ENCODE results near the gene GIPC1.
A peak's percentile ranks its signal among the peaks of the same experiment; 100 is the strongest.

Gene GIPC1

DNA sequence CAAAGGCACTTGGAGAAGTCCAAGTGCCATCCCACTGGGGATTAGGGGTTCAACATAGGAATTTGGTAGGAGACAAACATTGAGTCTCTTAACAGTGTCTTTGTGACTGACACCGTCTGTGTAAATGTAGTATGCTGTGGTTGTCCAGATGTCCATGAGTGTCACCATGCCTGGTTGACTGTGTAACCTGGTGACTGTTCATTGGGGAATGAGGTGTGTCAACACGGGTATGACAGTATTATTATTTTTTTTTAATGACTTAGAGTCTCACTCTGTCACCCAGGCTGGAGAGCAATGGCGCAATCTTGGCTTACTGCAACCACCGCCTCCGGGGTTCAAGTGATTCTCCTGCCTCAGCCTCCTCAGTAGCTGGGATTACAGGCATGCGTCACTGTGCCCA lies 46.6 kb downstream of the GIPC1 start:
- no peak overlapping the region for H3K4me3 ChIP-seq (ENCODE audit: low read length in 2 of 2)
- H3K9ac ChIP-seq (ENCODE audit: low read depth in 1 of 2, low read length in 2 of 2) = no peak overlapping the region
- H3K9me3 ChIP-seq (ENCODE audit: control insufficient read depth in 2 of 2, low read length in 2 of 2) = no peaks in the 10 kb centered on the region
- no peaks in the 10 kb centered on the region for H3K27me3 ChIP-seq (ENCODE audit: control insufficient read depth in 2 of 2, insufficient read depth in 2 of 2, low read length in 2 of 2)
- peaks cover 23 to 37% of the 10 kb centered on the region in 2 donors for H3K36me3 ChIP-seq (ENCODE audit: control insufficient read depth in 2 of 2, insufficient read depth in 2 of 2, low read length in 2 of 2)
- H3K27ac ChIP-seq (ENCODE audit: low read depth in 2 of 2, low read length in 2 of 2) = no peak overlapping the region
- H3K4me1 ChIP-seq (ENCODE audit: control insufficient read depth in 2 of 2, insufficient read depth in 2 of 2, low read length in 2 of 2) = no peaks in the 10 kb centered on the region

GRCh38 chr19:14446336-14447036 lies 49.4 kb downstream of the GIPC1 start:
- Histone ChIP-seq H3K9me3 (ENCODE audit: control insufficient read depth in 2 of 2, low read length in 2 of 2) (no peaks in the 10 kb centered on the region), H3K4me1 (ENCODE audit: control insufficient read depth in 2 of 2, insufficient read depth in 2 of 2, low read length in 2 of 2) (no peaks in the 10 kb centered on the region), H3K9ac (ENCODE audit: low read depth in 1 of 2, low read length in 2 of 2) (no peak overlapping the region), H3K36me3 (ENCODE audit: control insufficient read depth in 2 of 2, insufficient read depth in 2 of 2, low read length in 2 of 2) (peaks cover 34 to 53% of the 10 kb centered on the region in 2 donors), H3K27ac (ENCODE audit: low read depth in 2 of 2, low read length in 2 of 2) (no peak overlapping the region), H3K27me3 (ENCODE audit: control insufficient read depth in 2 of 2, insufficient read depth in 2 of 2, low read length in 2 of 2) (no peaks in the 10 kb centered on the region), H3K4me3 (ENCODE audit: low read length in 2 of 2) (no peak overlapping the region)

GRCh38 chr19:14443632-14444216 lies 52.2 kb downstream of the GIPC1 start:
- Histone ChIP-seq H3K9ac (ENCODE audit: low read depth in 1 of 2, low read length in 2 of 2) (no peak overlapping the region), H3K27ac (ENCODE audit: low read depth in 2 of 2, low read length in 2 of 2) (no peak overlapping the region), H3K36me3 (ENCODE audit: control insufficient read depth in 2 of 2, insufficient read depth in 2 of 2, low read length in 2 of 2) (peaks cover 26 to 42% of the 10 kb centered on the region in 2 donors), H3K9me3 (ENCODE audit: control insufficient read depth in 2 of 2, low read length in 2 of 2) (no peaks in the 10 kb centered on the region), H3K27me3 (ENCODE audit: control insufficient read depth in 2 of 2, insufficient read depth in 2 of 2, low read length in 2 of 2) (no peaks in the 10 kb centered on the region), H3K4me3 (ENCODE audit: low read length in 2 of 2) (no peak overlapping the region), H3K4me1 (ENCODE audit: control insufficient read depth in 2 of 2, insufficient read depth in 2 of 2, low read length in 2 of 2) (peaks cover 8 to 10% of the 10 kb centered on the region in 2 donors)

- H3K27ac ChIP-seq (ENCODE audit: low read depth in 2 of 2, low read length in 2 of 2) = no peak overlapping the region
- H3K4me3 ChIP-seq (ENCODE audit: low read length in 2 of 2) = no peak overlapping the region
- peaks cover 21 to 38% of the 10 kb centered on the region in 2 donors for H3K36me3 ChIP-seq (ENCODE audit: control insufficient read depth in 2 of 2, insufficient read depth in 2 of 2, low read length in 2 of 2)
- no peaks in the 10 kb centered on the region for H3K9me3 ChIP-seq (ENCODE audit: control insufficient read depth in 2 of 2, low read length in 2 of 2)
- H3K4me1 ChIP-seq (ENCODE audit: control insufficient read depth in 2 of 2, insufficient read depth in 2 of 2, low read length in 2 of 2) = peaks cover 8 to 10% of the 10 kb centered on the region in 2 donors
- no peaks in the 10 kb centered on the region for H3K27me3 ChIP-seq (ENCODE audit: control insufficient read depth in 2 of 2, insufficient read depth in 2 of 2, low read length in 2 of 2)
- no peak overlapping the region for H3K9ac ChIP-seq (ENCODE audit: low read depth in 1 of 2, low read length in 2 of 2)
Observed at GRCh38 chr19:14442891-14443631, 52.9 kb downstream of the GIPC1 start.

GRCh38 chr19:14441041-14441938 lies 54.6 kb downstream of the GIPC1 start:
- no peak overlapping the region for H3K27ac ChIP-seq (ENCODE audit: low read depth in 2 of 2, low read length in 2 of 2)
- peaks cover 18 to 30% of the 10 kb centered on the region in 2 donors for H3K36me3 ChIP-seq (ENCODE audit: control insufficient read depth in 2 of 2, insufficient read depth in 2 of 2, low read length in 2 of 2)
- no peak overlapping the region for H3K4me3 ChIP-seq (ENCODE audit: low read length in 2 of 2)
- no peaks in the 10 kb centered on the region for H3K9me3 ChIP-seq (ENCODE audit: control insufficient read depth in 2 of 2, low read length in 2 of 2)
- H3K9ac ChIP-seq (ENCODE audit: low read depth in 1 of 2, low read length in 2 of 2) = no peak overlapping the region
- no peaks in the 10 kb centered on the region for H3K27me3 ChIP-seq (ENCODE audit: control insufficient read depth in 2 of 2, insufficient read depth in 2 of 2, low read length in 2 of 2)
- peaks cover 8 to 10% of the 10 kb centered on the region in 2 donors for H3K4me1 ChIP-seq (ENCODE audit: control insufficient read depth in 2 of 2, insufficient read depth in 2 of 2, low read length in 2 of 2)

DNA sequence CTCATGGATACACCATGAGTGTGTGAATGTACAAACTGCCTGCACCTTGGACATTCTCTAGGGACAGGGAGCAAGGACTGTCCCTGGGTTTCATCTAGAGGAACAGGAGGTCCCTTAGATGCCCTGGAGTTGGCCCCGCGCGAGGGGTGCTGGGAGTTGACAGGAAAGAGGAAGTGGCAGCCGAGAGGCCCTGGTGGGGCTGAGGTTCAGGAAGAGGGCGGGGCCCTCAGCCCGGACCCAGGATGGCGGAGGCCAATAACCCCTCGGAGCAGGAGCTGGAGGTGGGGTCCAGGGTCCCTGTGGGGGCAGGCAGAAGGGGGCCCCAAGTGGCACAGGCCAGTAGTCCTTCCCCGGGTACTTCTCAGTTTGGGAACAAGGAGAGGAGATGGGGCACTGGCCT lies 55.9 kb downstream of the GIPC1 start:
- H3K4me3 ChIP-seq (ENCODE audit: low read length in 2 of 2) = peak overlapping the region; percentile 33 to 70
- H3K27me3 ChIP-seq (ENCODE audit: control insufficient read depth in 2 of 2, insufficient read depth in 2 of 2, low read length in 2 of 2) = no peaks in the 10 kb centered on the region
- H3K36me3 ChIP-seq (ENCODE audit: control insufficient read depth in 2 of 2, insufficient read depth in 2 of 2, low read length in 2 of 2) = peaks cover 14 to 25% of the 10 kb centered on the region in 2 donors
- peak overlapping the region; percentile 22 to 47 for H3K9ac ChIP-seq (ENCODE audit: low read depth in 1 of 2, low read length in 2 of 2)
- no peaks in the 10 kb centered on the region for H3K9me3 ChIP-seq (ENCODE audit: control insufficient read depth in 2 of 2, low read length in 2 of 2)
- H3K27ac ChIP-seq (ENCODE audit: low read depth in 2 of 2, low read length in 2 of 2) = peak overlapping the region in 1 of 2 donors; percentile 17
- peaks cover 8 to 13% of the 10 kb centered on the region in 2 donors for H3K4me1 ChIP-seq (ENCODE audit: control insufficient read depth in 2 of 2, insufficient read depth in 2 of 2, low read length in 2 of 2)

- Histone ChIP-seq H3K27me3 (ENCODE audit: control insufficient read depth in 2 of 2, insufficient read depth in 2 of 2, low read length in 2 of 2) (no peaks in the 10 kb centered on the region), H3K9me3 (ENCODE audit: control insufficient read depth in 2 of 2, low read length in 2 of 2) (no peaks in the 10 kb centered on the region), H3K36me3 (ENCODE audit: control insufficient read depth in 2 of 2, insufficient read depth in 2 of 2, low read length in 2 of 2) (peaks cover 10 to 17% of the 10 kb centered on the region in 2 donors), H3K9ac (ENCODE audit: low read depth in 1 of 2, low read length in 2 of 2) (no peak overlapping the region), H3K4me1 (ENCODE audit: control insufficient read depth in 2 of 2, insufficient read depth in 2 of 2, low read length in 2 of 2) (peaks cover 17 to 23% of the 10 kb centered on the region in 2 donors), H3K27ac (ENCODE audit: low read depth in 2 of 2, low read length in 2 of 2) (no peak overlapping the region), H3K4me3 (ENCODE audit: low read length in 2 of 2) (no peak overlapping the region)
Observed at GRCh38 chr19:14439014-14439413, 56.9 kb downstream of the GIPC1 start.

DNA sequence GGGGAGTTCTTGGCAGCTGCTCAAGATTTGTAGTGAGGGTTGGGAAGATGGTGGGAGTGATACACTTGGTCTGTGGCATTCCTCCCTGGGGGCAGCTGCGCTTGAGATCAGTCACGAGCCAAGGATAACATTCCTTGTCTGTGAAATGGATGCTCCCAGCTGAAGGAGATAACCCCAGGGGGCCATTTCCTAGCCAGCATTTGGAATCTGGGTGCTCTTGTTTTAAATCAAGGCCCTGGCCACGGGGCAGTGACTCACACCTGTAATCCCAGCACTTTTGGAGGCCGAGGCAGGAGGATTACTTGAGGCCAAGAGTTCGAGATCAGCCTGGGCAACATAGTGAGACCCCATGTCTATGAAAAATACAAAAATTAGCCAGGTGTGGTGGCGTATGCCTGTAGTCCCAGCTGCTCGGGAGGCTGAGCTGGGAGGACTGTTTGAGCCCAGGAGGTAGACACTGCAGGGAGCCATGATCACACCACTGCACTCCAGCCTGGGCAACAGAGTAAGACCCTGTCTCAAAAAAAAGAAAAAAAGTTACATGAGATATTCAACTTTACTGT lies 58.3 kb downstream of the GIPC1 start:
- Histone ChIP-seq H3K9ac (ENCODE audit: low read depth in 1 of 2, low read length in 2 of 2) (no peak overlapping the region), H3K27ac (ENCODE audit: low read depth in 2 of 2, low read length in 2 of 2) (no peak overlapping the region), H3K27me3 (ENCODE audit: control insufficient read depth in 2 of 2, insufficient read depth in 2 of 2, low read length in 2 of 2) (peaks cover 0 to under 1% of the 10 kb centered on the region in 2 donors), H3K4me3 (ENCODE audit: low read length in 2 of 2) (no peak overlapping the region), H3K4me1 (ENCODE audit: control insufficient read depth in 2 of 2, insufficient read depth in 2 of 2, low read length in 2 of 2) (peaks cover 27 to 32% of the 10 kb centered on the region in 2 donors), H3K9me3 (ENCODE audit: control insufficient read depth in 2 of 2, low read length in 2 of 2) (no peaks in the 10 kb centered on the region), H3K36me3 (ENCODE audit: control insufficient read depth in 2 of 2, insufficient read depth in 2 of 2, low read length in 2 of 2) (peaks cover under 1 to 5% of the 10 kb centered on the region in 2 donors)

DNA sequence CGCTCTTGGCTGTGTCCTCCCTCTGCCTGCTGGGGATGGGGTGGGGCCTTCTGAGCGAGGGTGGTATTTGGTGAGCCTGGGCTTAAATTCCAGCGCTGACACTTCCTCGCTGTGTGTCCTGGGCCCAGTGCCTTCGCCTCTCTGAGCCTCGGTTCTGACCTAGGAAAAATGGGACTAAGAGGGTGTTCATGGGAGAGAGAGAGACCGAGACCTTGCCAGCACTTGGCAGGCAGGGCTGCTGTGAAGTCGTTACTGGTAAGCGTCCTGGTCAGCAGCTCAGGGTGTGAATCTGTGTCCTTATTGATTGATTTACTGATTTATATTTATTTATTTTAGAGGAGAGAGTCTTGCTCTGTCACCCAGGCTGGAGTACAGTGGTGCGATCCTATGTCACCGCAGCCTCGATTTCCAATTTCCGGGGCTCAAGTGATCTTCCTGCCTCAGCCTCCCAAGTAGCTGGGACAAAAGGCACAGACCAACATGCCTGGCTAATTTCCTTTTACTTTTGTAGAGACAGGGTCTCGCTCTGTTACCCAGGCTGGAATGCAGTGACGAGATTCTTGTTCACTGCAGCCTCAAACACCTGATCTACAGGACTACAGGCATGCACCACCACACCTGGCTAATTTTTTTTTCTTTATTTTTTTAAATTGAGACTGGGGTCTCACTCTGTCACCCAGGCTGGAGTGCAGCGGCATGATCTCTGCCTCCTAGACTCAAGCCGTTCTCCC lies 60.4 kb downstream of the GIPC1 start:
- Histone ChIP-seq H3K4me1 (ENCODE audit: control insufficient read depth in 2 of 2, insufficient read depth in 2 of 2, low read length in 2 of 2) (peaks cover 29 to 30% of the 10 kb centered on the region in 2 donors), H3K36me3 (ENCODE audit: control insufficient read depth in 2 of 2, insufficient read depth in 2 of 2, low read length in 2 of 2) (no peaks in the 10 kb centered on the region), H3K27ac (ENCODE audit: low read depth in 2 of 2, low read length in 2 of 2) (peak overlapping the region; percentile 48 to 63), H3K9me3 (ENCODE audit: control insufficient read depth in 2 of 2, low read length in 2 of 2) (no peaks in the 10 kb centered on the region), H3K27me3 (ENCODE audit: control insufficient read depth in 2 of 2, insufficient read depth in 2 of 2, low read length in 2 of 2) (peaks cover 3 to 5% of the 10 kb centered on the region in 2 donors), H3K4me3 (ENCODE audit: low read length in 2 of 2) (no peak overlapping the region), H3K9ac (ENCODE audit: low read depth in 1 of 2, low read length in 2 of 2) (no peak overlapping the region)

All from mucosa of rectum (tissue), 2 donors.